Occipital lobe (tissue), 2 donors: Measurements from ENCODE around the gene KCNH5. TPM values are rescaled to one million over a fixed set of nuclear protein-coding genes. Genes with fewer than 3 reads are reported as not detected.
"Not testable (repeated sequence)": the region's sequence is repeated elsewhere in the genome, so short reads cannot be mapped to it uniquely, and the experiment has no call there.

Experiments used
- DNase-seq: peaks from one replicate; lab custom pipeline; 2025; lab: John Stamatoyannopoulos, UW
- total RNA-seq: library from RNA; depleted of rRNA; stranded (reverse); fragments of >200 nt; gene quantifications from one replicate; pipeline ENCODE4 v1.2.3, GENCODE V29; 2014

KCNH5 gene
- total RNA-seq, 1 donor from 2014 or later, result 23.9 TPM

DNA sequence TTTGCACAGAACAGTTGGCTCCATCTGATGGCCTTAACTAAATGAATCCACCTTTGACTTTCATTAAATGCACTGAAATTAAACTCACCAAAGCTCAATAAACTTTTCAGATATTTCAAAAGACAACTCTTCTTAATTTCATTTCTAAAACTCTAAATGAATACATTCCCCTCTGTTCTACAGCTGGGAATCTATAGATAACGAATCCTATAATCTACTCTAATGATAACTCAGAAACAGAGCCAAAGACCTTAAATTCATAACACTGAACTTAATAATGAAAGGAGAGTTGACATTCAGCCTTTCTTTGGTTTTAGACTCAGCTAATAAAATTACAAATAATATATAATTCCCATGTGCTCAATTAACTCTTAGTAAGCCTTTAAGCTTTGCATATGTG is 150.5 kb downstream of the KCNH5 start:
- no peak for DNase-seq

DNA sequence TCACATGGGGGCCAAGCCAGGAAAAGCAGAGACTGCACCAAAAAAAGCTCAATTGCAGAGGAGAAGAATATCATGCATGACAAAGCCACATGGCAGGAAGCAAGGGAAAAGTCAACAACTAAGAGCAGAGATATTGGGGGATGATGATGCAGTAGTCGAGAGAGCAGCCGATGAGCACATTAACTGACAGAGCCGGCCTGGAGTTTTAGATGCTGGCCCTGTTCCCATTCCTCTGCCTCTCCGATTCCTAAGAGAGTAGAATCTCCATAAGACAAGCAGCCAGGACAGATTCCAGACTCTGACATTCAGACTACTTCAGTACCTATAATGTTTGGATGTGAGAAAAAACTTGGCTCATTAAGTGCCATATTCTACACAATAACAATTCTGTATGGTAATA is 155.9 kb downstream of the KCNH5 start:
- DNase-seq, result no peak

DNA sequence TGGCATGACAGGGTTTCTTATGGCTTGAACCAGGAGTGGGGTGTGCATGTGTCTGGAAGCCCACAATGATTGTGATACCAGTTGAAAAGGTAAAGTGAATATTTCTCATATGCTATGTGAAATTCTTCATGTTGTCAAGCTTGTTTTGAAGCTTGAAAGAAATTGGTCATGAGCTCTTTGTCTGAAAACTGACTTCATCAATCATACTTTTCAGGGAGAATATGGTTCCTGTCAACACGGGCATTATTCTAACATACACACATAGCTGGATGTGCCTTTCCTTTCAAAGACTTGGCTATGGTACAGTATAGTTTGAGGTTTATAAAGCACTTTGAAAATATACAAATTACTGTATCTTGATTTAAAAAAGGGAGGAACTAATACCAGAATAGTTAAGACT is 158.8 kb downstream of the KCNH5 start:
- no peak for DNase-seq

DNA sequence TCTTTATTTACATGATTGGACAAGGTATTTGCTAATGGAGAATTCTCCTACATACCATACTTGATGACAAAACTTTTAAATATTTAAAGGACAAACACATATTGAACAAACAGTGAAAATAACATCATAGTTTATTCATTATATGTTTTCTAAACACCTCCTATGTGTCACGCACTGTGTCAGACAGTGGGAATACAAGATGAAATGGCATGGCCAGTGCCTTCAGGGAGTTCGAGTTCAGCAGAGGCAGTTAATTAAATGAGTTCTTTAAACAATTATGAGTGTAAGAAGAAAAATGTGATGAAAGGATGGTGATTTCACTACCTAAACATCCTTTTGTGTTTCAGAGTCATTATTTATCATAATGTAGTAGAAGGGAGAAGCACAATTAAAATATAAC is 159.8 kb downstream of the KCNH5 start:
- no peak for DNase-seq

DNA sequence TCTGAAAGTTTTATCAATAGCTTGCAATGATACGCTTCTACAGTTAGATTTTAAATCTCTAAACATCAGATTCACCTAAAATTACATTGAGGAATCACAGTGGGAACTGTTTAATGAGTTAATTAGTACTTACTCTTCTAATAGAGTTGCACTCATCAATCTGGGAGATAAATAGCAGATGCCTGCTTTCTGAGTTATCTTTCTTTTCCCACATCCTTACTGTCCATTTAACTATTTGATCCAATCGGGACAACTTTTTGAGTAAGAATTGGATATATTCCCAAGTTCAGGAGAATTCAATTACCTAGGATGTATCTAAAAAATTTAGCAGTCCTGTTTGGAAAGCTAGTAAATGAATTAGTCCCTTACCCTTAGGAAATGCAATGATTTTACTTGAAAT is 162.3 kb downstream of the KCNH5 start:
- no peak for DNase-seq

DNA sequence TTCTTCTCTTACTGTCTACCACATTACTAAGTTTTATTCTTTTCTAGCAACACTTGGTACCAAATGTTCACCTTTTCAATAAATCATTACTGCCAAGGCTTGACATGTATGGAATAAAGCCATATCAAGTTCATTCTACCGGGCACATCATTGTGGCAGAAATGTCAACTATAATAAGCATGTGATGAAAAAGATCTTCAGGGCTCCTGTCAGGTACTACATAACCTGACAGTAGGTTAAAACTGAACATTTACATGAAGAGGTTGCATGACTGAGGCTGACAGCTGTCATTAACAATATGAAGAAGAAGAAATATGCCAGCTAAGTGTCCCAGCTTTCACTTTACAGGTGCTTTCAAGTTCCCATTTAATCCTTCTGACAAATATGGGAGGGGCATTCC is 178.9 kb downstream of the KCNH5 start:
- no peak for DNase-seq

DNA sequence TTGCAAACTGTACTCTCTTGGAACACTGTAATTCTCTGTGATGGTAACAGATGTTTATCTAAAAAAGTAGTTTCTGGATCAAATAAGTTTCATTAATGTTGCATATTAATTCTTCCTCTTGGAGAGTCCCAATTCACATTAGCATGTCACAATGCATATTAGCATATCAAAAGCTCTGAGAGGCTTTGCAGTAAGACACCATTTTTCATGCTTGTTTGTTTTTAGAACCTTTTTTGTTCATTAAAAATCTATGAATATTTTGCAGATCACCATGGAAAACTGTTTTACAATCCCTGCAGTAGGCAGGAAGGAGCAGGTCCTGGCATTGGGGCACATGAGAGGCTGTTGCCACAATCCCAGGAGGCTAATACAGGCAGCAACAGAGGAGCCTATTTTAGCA is 180.7 kb downstream of the KCNH5 start:
- DNase-seq, result no peak

DNA sequence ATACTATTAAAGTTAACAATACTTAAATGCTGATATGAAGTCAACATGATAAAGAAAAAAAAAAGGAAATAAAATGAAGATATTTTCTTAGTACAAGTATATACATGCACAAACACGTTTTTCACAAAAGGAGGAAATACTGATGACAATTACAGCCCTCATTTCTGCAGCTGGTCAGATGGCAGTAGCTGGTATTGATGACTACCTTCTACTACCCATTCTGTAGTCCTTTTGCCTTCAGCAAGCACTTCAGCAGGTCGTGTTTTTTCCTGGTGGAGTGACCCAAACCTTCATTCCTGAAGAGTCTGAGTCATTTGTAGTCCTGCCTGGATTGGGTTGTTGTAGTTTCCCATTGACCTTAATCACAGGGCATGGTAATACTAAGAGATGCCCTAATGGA is 187.2 kb downstream of the KCNH5 start:
- not testable (repeated sequence) for DNase-seq

DNA sequence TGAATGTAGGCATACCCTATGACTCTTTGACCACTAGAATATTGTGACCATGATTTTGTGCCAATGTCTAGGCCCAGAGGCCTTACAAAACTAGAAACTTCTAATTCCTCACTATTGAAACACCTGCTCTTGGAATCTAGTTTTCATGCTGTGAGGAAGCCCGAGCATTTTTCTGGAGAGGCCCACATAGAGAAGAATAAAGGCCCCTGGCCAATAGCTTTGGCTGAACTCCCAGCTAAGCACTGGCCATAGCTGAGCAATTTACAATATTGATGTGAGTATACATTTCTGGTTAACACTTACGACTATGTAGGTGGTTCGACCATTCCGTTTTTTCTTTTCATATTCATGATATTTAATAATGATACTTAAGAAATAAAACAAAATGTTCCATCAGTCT is 190.3 kb downstream of the KCNH5 start:
- DNase-seq, result no peak

DNA sequence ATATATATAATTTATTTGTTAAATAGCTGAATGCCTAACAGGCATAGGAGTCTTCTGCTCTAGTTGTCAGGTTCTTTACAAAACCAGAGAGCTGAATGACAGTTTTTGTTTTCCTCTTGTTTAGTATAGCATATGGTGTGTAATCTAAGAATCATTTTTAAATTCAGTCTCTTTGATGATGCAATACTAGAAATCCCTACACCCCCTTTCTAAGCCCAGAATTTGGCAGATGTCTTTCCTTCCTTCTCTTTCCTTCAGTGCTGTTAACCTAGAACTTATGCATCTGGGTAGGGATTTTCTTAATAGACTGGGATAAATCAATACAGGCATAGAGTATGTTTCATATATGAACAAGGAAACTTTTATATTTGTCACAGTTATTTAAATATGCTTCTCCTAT is 198.1 kb downstream of the KCNH5 start:
- DNase-seq, result no peak

DNA sequence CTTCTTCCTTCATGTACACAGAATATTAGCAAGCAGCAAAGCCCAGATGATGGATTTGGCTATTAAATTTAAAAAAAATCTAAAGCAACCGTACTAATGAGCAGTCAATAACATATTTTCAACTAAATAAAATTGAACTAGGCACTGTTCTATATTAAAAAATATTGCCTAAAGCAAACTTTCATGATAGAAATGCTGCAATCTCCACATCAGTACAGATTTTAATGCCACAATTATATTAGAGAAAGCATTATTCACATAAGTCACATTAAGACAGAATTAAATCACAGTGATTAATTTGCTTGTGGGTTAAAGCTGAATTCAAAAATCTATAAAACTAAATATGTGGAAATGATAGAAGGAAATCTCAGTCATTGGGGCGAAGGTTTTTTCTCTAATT is 200.7 kb downstream of the KCNH5 start:
- no peak for DNase-seq

DNA sequence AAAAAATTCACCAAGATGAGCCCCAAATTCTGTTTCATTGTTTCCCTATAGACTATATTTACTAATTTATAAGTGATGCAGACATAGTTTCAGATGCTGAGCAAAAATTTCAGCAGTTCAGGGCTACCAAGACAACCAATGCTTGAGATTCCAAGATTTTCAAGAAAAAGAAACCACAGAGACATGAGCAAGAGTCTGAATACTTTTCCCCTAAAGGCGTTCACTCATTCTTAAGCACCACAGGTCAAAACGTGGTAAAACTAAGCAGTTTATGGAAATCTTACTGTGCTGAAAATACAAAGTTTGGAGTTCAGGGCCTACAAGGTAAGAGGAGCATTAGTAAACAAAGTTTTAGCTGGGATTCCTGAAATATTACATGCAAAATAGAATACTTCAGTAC is 221.2 kb downstream of the KCNH5 start:
- DNase-seq, result no peak

DNA sequence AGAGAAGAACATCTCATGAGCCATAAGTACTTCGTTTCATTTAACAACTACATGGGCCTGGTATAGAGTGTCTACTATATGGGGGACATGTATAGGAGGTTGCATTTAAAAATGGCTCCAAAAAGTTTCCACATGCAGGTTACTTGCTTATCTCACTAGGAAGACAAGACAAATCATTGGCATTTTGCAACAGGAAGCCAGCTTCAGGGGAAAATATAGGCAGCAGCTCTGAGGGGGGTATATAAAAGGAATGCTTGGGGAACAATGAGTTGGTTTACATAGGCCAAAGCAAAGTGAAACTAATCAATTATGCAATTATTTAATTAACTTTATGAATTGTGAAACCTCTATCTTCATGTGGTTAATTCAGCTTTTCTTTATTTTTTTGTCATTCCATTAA is 225.3 kb downstream of the KCNH5 start:
- no peak for DNase-seq

DNA sequence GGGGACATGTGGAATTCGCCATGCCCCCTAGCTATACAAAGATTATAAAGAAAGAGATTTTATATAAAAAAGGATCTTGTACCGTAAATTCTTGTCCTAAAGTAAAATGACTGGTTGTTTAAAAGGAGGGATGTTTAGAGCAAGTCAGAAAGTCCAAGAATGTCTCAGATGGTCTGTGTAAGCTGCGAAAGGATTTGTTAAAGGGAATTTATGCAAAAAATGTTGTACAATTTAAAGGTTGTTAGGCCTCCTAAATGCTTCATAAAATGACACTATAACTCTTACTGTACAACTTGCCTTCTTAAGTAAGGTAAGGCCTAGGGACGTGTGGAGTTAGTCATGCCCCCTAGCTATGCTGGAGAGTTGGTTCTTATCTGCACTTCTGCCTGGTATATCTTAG is 237.6 kb downstream of the KCNH5 start:
- DNase-seq, result no peak

DNA sequence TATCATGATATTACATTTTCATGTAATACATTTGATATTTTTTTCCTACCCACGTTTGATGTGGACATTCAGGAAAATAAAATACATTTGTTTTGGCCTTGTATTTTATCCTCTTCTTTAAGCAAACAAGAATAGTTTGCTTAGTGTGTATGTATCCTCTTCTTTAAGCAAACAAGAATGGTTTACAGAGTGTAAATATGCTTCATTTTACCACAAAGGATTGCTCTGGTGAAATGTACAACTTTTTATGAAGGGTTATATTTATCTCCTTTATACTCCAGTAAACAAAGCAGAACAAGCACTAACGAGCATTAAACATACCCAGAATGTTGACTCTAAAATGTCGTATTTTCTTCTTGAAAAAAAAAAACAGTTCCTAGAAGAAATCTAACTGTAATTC is 244.7 kb downstream of the KCNH5 start:
- no peak for DNase-seq

DNA sequence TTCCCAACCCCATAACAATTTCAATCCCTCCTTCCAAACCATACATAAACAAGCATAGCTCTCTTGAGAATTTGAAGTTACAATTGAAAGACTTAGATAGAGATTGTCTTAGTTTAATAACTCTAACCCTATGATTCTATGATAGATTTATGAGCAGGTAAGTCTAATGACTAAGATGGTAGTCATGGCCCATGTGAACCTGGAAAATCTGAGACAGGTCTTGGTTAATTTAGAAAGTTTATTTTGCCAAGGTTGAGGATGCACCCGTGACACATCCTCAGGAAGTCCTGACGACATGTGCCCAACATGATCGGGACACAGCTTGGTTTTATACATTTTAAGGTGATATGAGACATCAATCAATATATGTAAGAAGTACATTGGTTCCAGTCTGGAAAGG is 248.8 kb downstream of the KCNH5 start:
- DNase-seq, result no peak

DNA sequence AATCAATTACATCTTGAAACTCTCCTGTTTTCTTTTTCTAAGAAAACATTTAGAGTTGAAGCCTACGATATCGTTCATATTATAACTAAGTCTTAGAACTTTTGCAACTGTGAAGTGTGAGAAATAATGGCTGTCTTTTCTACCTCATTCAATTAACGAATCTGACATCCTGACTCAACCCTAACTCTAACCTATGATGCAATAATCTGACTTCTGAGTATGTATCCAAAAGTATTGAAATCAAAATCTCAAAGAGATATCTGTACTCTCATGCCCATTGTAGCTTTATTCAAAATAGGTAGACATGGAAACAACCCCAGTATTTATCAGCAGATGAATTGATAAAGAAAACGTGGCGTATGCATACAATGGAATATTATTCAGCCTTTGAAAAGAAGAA is 252.7 kb downstream of the KCNH5 start:
- no peak for DNase-seq

DNA sequence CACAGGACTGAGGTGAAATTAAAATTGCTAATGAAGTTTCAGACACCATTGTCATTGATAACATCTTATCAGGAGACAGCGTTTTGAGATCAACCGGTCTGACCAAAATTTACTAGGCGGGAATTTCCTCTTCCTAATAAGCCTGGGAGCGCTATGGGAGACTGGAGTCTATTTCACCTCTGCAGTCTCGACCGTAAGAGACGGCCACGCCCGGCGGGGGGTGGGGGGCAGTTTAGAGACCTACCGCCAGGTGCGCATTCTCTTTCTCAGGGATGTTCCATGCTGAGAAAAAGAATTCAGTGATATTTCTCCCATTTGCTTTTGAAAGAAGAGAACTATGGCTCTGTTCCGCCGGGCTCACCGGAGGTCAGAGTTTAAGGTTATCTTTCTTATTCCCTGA is 263.9 kb downstream of the KCNH5 start:
- not testable (repeated sequence) for DNase-seq

DNA sequence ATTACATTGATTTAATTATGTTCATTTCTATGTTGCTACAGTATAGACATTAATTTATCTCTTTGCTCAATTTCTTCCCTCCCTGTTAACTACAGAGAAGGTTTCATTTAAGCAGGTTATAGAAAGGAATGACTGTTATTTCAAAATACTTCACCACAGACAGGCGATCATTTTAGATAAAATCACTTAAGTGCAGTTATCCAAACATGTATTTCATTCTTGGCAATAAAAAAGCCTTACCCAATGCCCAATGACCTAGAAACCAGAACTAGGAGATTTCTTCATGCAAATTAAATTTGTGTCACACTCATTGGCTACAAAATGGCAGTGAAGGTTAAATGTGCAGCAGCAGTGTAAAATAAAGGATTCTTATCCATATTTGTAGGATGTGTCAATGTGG is 266.4 kb downstream of the KCNH5 start:
- DNase-seq, result no peak

DNA sequence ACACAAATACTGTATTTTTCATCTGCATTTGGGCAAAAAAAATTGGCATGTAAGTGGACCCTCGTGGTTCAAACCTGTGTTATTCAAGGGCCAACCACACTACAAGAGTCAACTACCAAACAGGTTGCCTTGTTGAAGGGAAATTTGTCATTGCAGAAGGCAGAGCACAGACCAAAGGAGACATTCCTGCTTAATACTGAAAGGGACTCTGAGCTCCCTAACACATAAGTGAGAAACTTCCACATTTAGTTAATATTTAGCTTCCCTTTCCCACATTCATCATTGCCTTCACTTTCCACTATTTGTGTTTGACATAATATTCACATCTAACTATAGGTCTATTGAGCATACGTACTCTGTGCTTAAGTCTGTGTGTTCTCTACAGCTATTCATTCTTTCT is 266.9 kb downstream of the KCNH5 start:
- no peak for DNase-seq

DNA sequence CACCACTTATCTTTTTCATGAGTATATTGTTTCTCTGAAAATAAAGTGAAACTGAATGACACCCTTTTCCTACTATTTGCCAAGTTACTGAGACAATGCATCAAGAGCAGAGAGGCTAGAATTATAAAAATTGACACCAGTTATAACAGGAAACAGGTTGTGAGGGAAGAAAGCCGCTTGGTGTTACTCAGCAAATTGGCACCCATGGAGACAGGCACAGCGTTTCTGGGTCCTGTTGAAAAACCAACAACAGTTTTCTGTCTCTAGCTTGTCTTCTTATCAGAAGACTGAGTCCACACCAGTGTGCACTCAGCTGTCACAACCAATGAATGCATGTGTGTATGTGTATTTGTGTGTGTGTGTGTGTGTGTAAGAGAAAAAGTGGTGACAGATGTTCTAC is 267.7 kb downstream of the KCNH5 start:
- DNase-seq, result no peak

DNA sequence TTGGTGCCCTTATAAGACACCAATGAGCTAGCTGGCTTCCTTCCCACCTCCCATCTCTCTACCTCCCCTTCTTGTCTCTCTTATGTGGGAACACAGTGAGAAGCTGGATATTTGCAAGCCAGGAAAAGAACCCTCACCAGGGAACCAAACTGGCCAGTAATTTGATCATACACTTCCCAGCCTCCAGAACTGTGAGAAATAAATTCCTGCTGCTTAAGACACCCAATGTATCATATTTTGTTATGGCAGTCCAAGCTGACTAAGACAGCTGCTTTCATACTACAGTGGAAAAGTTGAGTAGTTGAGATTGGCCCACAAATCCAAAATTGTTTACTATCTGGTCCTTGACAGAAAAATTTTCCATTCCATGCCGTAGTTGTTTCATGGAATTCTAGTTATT is 269.0 kb downstream of the KCNH5 start:
- DNase-seq, result no peak

DNA sequence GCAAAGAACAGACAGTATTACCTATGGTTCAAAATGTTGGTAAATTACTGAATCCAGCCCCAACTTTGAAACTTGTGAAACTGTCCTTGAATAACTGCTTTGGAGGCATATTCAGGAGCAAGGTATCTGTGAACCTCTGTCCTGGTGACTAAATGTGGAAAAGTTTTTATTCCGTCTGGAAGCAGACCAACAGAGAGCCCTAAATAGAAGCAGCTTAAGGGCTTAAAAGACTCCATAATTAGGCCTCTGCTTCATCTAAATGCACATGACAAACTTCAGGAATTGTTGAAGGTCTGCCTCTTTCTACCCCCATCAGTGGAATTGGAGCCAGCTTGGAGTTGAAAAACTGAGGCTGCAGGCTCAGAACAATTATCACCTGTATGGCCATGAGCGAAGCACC is 276.5 kb downstream of the KCNH5 start:
- DNase-seq, result no peak

DNA sequence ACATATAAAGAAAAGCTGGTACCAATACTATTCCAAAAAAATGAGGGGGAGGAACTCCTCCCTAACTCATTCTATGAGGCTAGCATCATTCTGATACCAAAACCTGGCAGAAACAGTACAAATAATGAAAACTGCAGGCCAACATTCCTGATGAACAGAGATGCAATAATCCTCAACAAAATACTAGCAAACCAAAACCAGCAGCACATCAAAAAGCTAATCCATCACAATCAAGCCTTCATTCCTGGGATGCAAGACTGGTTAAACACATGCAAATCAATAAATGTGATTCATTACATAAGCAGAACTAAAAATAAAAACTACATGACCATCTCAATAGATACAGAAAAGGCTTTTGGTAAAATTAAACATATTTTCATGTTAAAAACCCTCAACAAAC is 281.3 kb downstream of the KCNH5 start:
- no peak for DNase-seq

DNA sequence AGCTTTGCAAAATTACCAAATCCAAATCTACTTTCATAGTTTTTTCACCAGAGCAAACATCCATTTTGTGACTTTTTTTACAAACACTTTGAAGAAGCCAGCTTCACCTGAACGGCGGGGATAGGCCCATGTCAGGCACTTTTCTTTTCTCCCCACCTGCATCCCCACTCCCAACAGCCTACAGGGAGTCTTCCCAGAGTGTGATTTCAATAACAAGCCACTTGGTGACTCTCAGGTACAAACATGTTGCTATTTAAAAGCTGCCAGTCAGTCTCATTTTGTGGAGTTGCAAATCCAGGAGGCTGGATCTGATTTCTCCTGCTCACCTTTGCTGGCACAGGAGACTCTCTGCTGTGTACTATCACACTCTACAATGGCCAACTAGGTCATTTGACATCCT is 285.5 kb downstream of the KCNH5 start:
- DNase-seq, result no peak
